Colonic mucosa (tissue), 4 donors: ENCODE data around the gene CCNJL. TPM values are rescaled to one million over a fixed set of nuclear protein-coding genes. Genes with fewer than 3 reads are reported as not detected.

ENCODE experiments used
- DNase-seq: peaks from one replicate; pipeline ENCODE4 v3.0.0-alpha.2; 2020
- H3K27ac ChIP-seq: fragments of 200-600 bp; one replicate; pipeline ENCODE4 v1.8.0; 2021
- H3K27me3 ChIP-seq: fragments of 200-600 bp; one replicate; pipeline ENCODE4 v1.8.0; 2021
- H3K36me3 ChIP-seq: fragments of 200-600 bp; one replicate; pipeline ENCODE4 v1.8.0; 2021
- H3K4me1 ChIP-seq: fragments of 200-600 bp; one replicate; pipeline ENCODE4 v1.8.0; 2021; ENCODE audit warnings: mild to moderate bottlenecking
- H3K4me3 ChIP-seq: fragments of 200-600 bp; one replicate; pipeline ENCODE4 v1.8.0; 2021
- H3K9ac ChIP-seq, 2 donors: one replicate each; pipeline ENCODE4 v1.7.0; 2013; ENCODE audit warnings: control low read depth in 2 of 2, low read depth in 2 of 2, low read length in 2 of 2
- H3K9me3 ChIP-seq: fragments of 200-600 bp; one replicate; pipeline ENCODE4 v1.8.0; 2021
- CTCF ChIP-seq: fragments of 200-600 bp; IDR thresholded peaks from one replicate; pipeline ENCODE4 v1.8.0; 2022; ENCODE audit warnings: antibody characterized with exemption, mild to moderate bottlenecking
- intact Hi-C: fragments of 100-400 bp; cut with DNase I; formaldehyde crosslinking; loops from one replicate; pipeline ENCODE4 v1.14.1; 2022
- total RNA-seq, 2 donors: library from RNA; stranded (reverse); fragmentation: NEBNext Ultra II Directional in 1 of 2; extraction: Animal tissue kit (Norgen Biotek cat#: 25700) in 1 of 2; gene quantifications; one replicate each; pipeline ENCODE4 v1.2.1, GENCODE V29; 2021
- donor health status: healthy.
- donor health status: DM: no; HTN: no; CAD: no.
- donor health status: DM: no; HTN: no; CAD: no.

The CCNJL gene
- total RNA-seq, 2 donors from 2014 or later = 14.6 to 21.6 TPM

GRCh38 chr5:160317434-160317833 lies 5.1 kb upstream of the CCNJL start:
- TF ChIP-seq CTCF = no peak
- Histone ChIP-seq H3K9ac (no peak overlapping the region), H3K27ac (no peak overlapping the region), H3K4me1 (no peaks in the 10 kb centered on the region), H3K9me3 (no peaks in the 10 kb centered on the region), H3K36me3 (no peaks in the 10 kb centered on the region), H3K27me3 (no peaks in the 10 kb centered on the region), H3K4me3 (no peak overlapping the region)
- intact Hi-C loops = no loop called here
- no peak for DNase-seq

- Histone ChIP-seq H3K9me3 (no peaks in the 10 kb centered on the region), H3K9ac (peak overlapping the region in 1 of 2 donors; percentile 29), H3K4me1 (no peaks in the 10 kb centered on the region), H3K27me3 (peaks cover 4% of the 10 kb centered on the region), H3K4me3 (no peak overlapping the region), H3K27ac (no peak overlapping the region), H3K36me3 (no peaks in the 10 kb centered on the region)
- no peak for TF ChIP-seq CTCF
- DNase-seq = peak; percentile 69
- intact Hi-C loops = no loop called here
Measured at GRCh38 chr5:160315968-160316367, 3.6 kb upstream of the CCNJL start.

GRCh38 chr5:160312960-160313727 lies 780 bp upstream of the CCNJL start:
- Histone ChIP-seq H3K27me3 (peaks cover 4% of the 10 kb centered on the region), H3K4me1 (no peaks in the 10 kb centered on the region), H3K9ac (peak overlapping the region in 1 of 2 donors; percentile 70), H3K9me3 (no peaks in the 10 kb centered on the region), H3K4me3 (peak overlapping the region; percentile 74), H3K36me3 (no peaks in the 10 kb centered on the region), H3K27ac (peak overlapping the region; percentile 65)
- no peak for TF ChIP-seq CTCF
- intact Hi-C loops = no loop called here
- no peak for DNase-seq

GRCh38 chr5:160311491-160312133 lies 752 bp downstream of the CCNJL start:
- TF ChIP-seq CTCF = no peak
- Histone ChIP-seq H3K4me1 (peaks cover 3% of the 10 kb centered on the region), H3K9ac (peak overlapping the region; percentile 59 to 73)

GRCh38 chr5:160310552-160311295 lies 1.6 kb downstream of the CCNJL start:
- no peak overlapping the region for H3K4me3 ChIP-seq
- DNase-seq = no peak
- no peak for TF ChIP-seq CTCF
- H3K4me1 ChIP-seq = peaks cover 6% of the 10 kb centered on the region
- H3K9ac ChIP-seq = no peak overlapping the region
- intact Hi-C loops = no loop called here
- H3K27ac ChIP-seq = no peak overlapping the region
- peaks cover 4% of the 10 kb centered on the region for H3K27me3 ChIP-seq
- no peaks in the 10 kb centered on the region for H3K9me3 ChIP-seq
- H3K36me3 ChIP-seq = no peaks in the 10 kb centered on the region

More at GRCh38 chr5:160311491-160312133, 752 bp downstream of the CCNJL start:
- DNase-seq = no peak
- intact Hi-C loops = no loop called here
- Histone ChIP-seq H3K27me3 (peaks cover 4% of the 10 kb centered on the region), H3K4me3 (peak overlapping the region; percentile 74), H3K27ac (peak overlapping the region; percentile 65), H3K36me3 (no peaks in the 10 kb centered on the region), H3K9me3 (no peaks in the 10 kb centered on the region)
